Endothelial cell (in vitro differentiated cells): Measurements from ENCODE around the gene MAML1. TPM values are rescaled to one million over a fixed set of nuclear protein-coding genes. Genes with fewer than 3 reads are reported as not detected.

Experiments used
- DNase-seq: peaks from one replicate; pipeline ENCODE4 v3.0.0; 2021; ENCODE audit warnings: low spot score
- H3K27ac Mint-ChIP-seq: one replicate; pipeline ENCODE4 v1.8.0; 2021; ENCODE audit warnings: mixed read lengths, inconsistent platforms; ENCODE audit not compliant: unreplicated experiment
- H3K27me3 Mint-ChIP-seq: one replicate; pipeline ENCODE4 v1.8.0; 2021; ENCODE audit warnings: mild to moderate bottlenecking, moderate library complexity, mixed read lengths, inconsistent platforms; ENCODE audit not compliant: unreplicated experiment
- H3K36me3 Mint-ChIP-seq: one replicate; pipeline ENCODE4 v1.8.0; 2021; ENCODE audit warnings: mild to moderate bottlenecking, low read depth, mixed read lengths, inconsistent platforms; ENCODE audit not compliant: unreplicated experiment
- H3K4me1 Mint-ChIP-seq: one replicate; pipeline ENCODE4 v1.8.0; 2021; ENCODE audit warnings: mild to moderate bottlenecking, mixed read lengths, inconsistent platforms; ENCODE audit not compliant: unreplicated experiment
- H3K4me3 Mint-ChIP-seq: one replicate; pipeline ENCODE4 v1.8.0; 2021; ENCODE audit warnings: mild to moderate bottlenecking, mixed read lengths, inconsistent platforms; ENCODE audit not compliant: unreplicated experiment
- H3K9me3 Mint-ChIP-seq: one replicate; pipeline ENCODE4 v1.8.0; 2021; ENCODE audit warnings: mixed read lengths, inconsistent platforms; ENCODE audit not compliant: unreplicated experiment
- total RNA-seq: library from RNA; stranded (reverse); fragmentation: NEBNext Ultra II Directional; extraction: Animal tissue kit (Norgen Biotek cat#: 25700); gene quantifications from one replicate; pipeline ENCODE4 v1.2.1, GENCODE V29; 2021; ENCODE audit not compliant: unreplicated experiment
- TF ChIP-seq, protein P1 (sequence below): fragments of 200-600 bp; sonication (generic); IDR thresholded peaks from one replicate; pipeline ENCODE4 v1.5.0; 2021; ENCODE audit warnings: antibody characterized with exemption; ENCODE audit not compliant: unreplicated experiment

Gene MAML1
- total RNA-seq, 1 donor from 2014 or later: 30.0 TPM

DNA sequence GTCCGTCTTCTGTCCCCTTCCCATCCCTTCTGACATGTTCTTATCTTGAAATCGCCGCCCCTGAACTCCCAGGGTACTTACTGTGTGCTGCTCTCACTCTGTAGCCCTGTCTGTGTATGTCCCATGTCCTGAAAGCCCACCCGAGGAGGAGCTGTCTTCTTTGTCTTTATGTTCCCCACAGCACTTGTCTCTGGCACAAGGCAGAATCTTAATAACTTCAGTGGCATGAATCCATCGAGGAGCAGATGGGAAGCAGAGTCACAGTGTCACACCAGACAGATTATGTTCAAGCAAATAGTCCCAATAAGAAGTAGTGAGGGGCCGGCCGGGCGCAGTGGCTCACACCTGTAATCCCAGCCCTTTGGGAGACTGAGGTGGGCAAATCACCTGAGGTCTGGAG is 31.4 kb downstream of the MAML1 start:
- Mint-ChIP-seq H3K27ac (no peak overlapping the region), H3K36me3 (peaks cover 22% of the 10 kb centered on the region), H3K4me1 (peaks cover 38% of the 10 kb centered on the region), H3K9me3 (peaks cover 5% of the 10 kb centered on the region), H3K4me3 (no peak overlapping the region), H3K27me3 (peaks cover 3% of the 10 kb centered on the region)
- TF ChIP-seq, protein P1, sequence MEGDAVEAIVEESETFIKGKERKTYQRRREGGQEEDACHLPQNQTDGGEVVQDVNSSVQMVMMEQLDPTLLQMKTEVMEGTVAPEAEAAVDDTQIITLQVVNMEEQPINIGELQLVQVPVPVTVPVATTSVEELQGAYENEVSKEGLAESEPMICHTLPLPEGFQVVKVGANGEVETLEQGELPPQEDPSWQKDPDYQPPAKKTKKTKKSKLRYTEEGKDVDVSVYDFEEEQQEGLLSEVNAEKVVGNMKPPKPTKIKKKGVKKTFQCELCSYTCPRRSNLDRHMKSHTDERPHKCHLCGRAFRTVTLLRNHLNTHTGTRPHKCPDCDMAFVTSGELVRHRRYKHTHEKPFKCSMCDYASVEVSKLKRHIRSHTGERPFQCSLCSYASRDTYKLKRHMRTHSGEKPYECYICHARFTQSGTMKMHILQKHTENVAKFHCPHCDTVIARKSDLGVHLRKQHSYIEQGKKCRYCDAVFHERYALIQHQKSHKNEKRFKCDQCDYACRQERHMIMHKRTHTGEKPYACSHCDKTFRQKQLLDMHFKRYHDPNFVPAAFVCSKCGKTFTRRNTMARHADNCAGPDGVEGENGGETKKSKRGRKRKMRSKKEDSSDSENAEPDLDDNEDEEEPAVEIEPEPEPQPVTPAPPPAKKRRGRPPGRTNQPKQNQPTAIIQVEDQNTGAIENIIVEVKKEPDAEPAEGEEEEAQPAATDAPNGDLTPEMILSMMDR: no peak
- no peak for DNase-seq

DNA sequence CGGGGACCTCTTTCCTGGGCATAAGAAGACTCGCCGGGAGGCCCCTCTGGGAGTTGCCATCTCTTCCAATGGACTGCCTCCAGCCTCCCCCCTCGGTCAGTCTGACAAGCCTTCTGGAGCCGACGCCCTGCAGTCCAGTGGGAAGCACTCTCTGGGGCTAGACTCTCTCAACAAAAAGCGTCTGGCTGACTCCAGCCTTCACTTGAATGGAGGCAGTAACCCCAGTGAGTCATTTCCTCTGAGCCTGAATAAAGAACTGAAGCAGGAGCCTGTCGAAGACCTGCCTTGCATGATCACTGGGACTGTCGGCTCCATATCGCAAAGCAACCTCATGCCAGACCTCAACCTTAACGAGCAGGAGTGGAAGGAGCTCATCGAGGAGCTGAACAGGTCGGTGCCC is 32.8 kb downstream of the MAML1 start:
- peaks cover under 1% of the 10 kb centered on the region for H3K9me3 Mint-ChIP-seq
- peaks cover 34% of the 10 kb centered on the region for H3K4me1 Mint-ChIP-seq
- H3K27ac Mint-ChIP-seq: peak overlapping the region; percentile 70
- H3K36me3 Mint-ChIP-seq: peaks cover 26% of the 10 kb centered on the region
- peaks cover 3% of the 10 kb centered on the region for H3K27me3 Mint-ChIP-seq
- DNase-seq: no peak
- TF ChIP-seq, protein P1: no peak
- no peak overlapping the region for H3K4me3 Mint-ChIP-seq

DNA sequence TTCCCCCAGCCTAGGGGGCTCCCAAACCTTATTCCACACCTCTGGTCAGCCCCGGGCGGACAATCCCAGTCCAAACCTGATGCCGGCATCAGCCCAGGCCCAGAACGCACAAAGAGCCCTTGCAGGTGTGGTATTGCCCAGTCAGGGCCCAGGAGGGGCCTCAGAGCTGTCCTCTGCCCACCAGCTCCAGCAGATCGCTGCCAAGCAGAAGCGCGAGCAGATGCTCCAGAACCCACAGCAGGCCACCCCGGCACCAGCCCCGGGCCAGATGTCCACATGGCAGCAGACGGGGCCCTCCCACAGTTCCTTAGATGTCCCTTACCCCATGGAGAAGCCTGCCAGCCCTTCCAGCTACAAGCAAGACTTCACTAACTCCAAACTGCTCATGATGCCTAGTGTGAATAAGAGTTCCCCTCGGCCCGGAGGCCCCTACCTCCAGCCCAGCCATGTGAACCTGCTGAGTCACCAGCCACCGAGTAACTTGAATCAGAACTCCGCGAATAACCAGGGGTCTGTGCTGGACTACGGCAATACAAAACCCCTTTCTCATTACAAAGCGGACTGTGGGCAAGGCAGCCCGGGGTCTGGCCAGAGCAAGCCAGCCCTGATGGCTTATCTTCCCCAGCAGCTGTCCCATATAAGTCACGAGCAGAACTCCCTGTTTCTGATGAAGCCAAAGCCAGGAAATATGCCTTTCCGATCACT is 33.6 kb downstream of the MAML1 start:
- H3K4me3 Mint-ChIP-seq: no peak overlapping the region
- no peak for DNase-seq
- peaks cover 34% of the 10 kb centered on the region for H3K36me3 Mint-ChIP-seq
- H3K9me3 Mint-ChIP-seq: no peaks in the 10 kb centered on the region
- H3K27ac Mint-ChIP-seq: no peak overlapping the region
- peaks cover 32% of the 10 kb centered on the region for H3K4me1 Mint-ChIP-seq
- TF ChIP-seq, protein P1: no peak
- peaks cover 3% of the 10 kb centered on the region for H3K27me3 Mint-ChIP-seq

DNA sequence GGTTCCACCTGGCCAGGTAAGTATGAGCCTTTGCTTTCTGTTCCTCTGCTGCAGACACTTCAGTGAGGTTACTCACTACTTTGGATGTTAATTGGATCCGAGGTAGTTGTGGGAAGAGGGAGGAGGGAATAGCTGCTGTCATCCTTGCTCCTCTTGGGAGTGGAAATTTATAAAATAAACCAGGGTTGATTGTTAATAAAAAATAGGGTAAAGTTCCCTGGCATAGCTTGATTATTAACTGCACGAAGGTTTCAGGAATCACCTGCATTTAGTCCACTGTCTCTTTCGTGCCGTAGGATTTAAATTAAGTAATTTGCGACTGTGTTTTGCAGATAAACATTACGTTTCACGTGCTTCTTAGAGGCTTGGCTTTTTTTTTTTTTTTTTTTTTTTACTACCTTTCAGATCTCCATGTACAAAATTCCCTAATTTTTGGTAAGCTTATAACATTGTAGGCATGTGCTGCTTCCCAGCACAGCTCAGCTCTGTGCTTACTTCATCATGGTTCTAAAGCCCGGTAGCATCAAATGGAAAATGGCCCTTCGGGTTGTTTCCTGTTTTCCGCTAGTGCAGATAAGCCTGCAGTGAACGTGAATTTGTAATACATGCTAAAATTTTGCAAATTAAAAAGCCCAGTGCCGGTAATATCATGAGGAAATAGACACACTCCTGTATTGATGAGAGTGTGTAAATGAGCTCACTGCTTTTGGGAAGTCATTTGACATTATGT is 34.3 kb downstream of the MAML1 start:
- peaks cover 3% of the 10 kb centered on the region for H3K27me3 Mint-ChIP-seq
- peaks cover 28% of the 10 kb centered on the region for H3K36me3 Mint-ChIP-seq
- no peak overlapping the region for H3K27ac Mint-ChIP-seq
- H3K4me1 Mint-ChIP-seq: peaks cover 27% of the 10 kb centered on the region
- no peaks in the 10 kb centered on the region for H3K9me3 Mint-ChIP-seq
- TF ChIP-seq, protein P1: no peak
- no peak for DNase-seq
- no peak overlapping the region for H3K4me3 Mint-ChIP-seq
